OCI-LY7 (cell line): ENCODE results near the gene PRR5L. TPM values are rescaled to one million over a fixed set of nuclear protein-coding genes. Genes with fewer than 3 reads are reported as not detected.

ENCODE experiments used
- BruUV-seq: library from RNA; stranded (reverse); fragments of 400-500 nt; replicated peaks from 2 replicates; lab custom pipeline; 2021; lab: Mats Ljungman, UMichigan
- CTCF ChIA-PET: fragments of 300-600 bp; sonication (Branson Sonifier 250); formaldehyde crosslinking; loops from one replicate; lab custom pipeline; 2022; ENCODE audit warnings: antibody characterized with exemption; ENCODE audit not compliant: unreplicated experiment; lab: Charles Lee
- POLR2A ChIA-PET: fragments of 300-600 bp; sonication (Branson Sonifier 250); formaldehyde crosslinking; loops from one replicate; lab custom pipeline; 2022; ENCODE audit warnings: antibody characterized with exemption; lab: Charles Lee
- DNase-seq: peaks from one replicate; pipeline ENCODE4 v3.0.0-alpha.2; 2015; ENCODE audit warnings: low spot score
- H2AFZ ChIP-seq: fragments of 200-600 bp; sonication (generic), shearing (Covaris generic); 2 replicates; pipeline ENCODE4 v1.6.1; 2014; ENCODE audit warnings: mild to moderate bottlenecking, antibody characterized with exemption, low read length, moderate library complexity
- H3K27ac ChIP-seq: fragments of 200-600 bp; sonication (generic); 2 replicates; pipeline ENCODE4 v1.5.1; 2014; ENCODE audit warnings: mixed run types, low read depth, mild to moderate bottlenecking, moderate library complexity, low read length, inconsistent platforms; ENCODE audit not compliant: poor library complexity, severe bottlenecking
- H3K36me3 ChIP-seq: fragments of 200-600 bp; sonication (generic); 2 replicates; pipeline ENCODE4 v1.6.1; 2014; ENCODE audit warnings: mild to moderate bottlenecking, antibody characterized with exemption, low read length, moderate library complexity, mixed read lengths; ENCODE audit not compliant: insufficient read depth
- H3K4me1 ChIP-seq: fragments of 200-600 bp; sonication (generic); 2 replicates; pipeline ENCODE4 v1.5.1; 2014; ENCODE audit warnings: mild to moderate bottlenecking, low read length; ENCODE audit not compliant: insufficient read depth, poor library complexity, severe bottlenecking
- H3K4me2 ChIP-seq: fragments of 200-600 bp; sonication (generic); 2 replicates; pipeline ENCODE4 v1.6.1; 2014; ENCODE audit warnings: mild to moderate bottlenecking, low read length
- H3K4me3 ChIP-seq: fragments of 200-600 bp; sonication (generic); 2 replicates; pipeline ENCODE4 v1.5.1; 2014; ENCODE audit warnings: mild to moderate bottlenecking, low read depth, low read length; ENCODE audit not compliant: poor library complexity, severe bottlenecking
- H3K79me2 ChIP-seq: fragments of 200-600 bp; sonication (generic); 2 replicates; pipeline ENCODE4 v1.6.1; 2016; ENCODE audit warnings: low read depth, mild to moderate bottlenecking, low read length, moderate library complexity, mixed read lengths; ENCODE audit not compliant: insufficient read depth
- H3K9me2 ChIP-seq: fragments of 200-600 bp; sonication (generic); 2 replicates; pipeline ENCODE4 v1.6.1; 2016; ENCODE audit warnings: mild to moderate bottlenecking, low read length, mixed read lengths; ENCODE audit not compliant: insufficient read depth
- H3K9me3 ChIP-seq: fragments of 200-600 bp; sonication (generic); 2 replicates; pipeline ENCODE4 v1.6.1; 2014; ENCODE audit warnings: mild to moderate bottlenecking, mixed run types, low read length, mixed read lengths
- H4K20me1 ChIP-seq: fragments of 200-600 bp; sonication (generic); 2 replicates; pipeline ENCODE4 v1.6.1; 2014; ENCODE audit warnings: mild to moderate bottlenecking, antibody characterized with exemption, low read length, moderate library complexity, mixed read lengths; ENCODE audit not compliant: insufficient read depth
- EZH2phosphoT487 ChIP-seq: fragments of 200-600 bp; sonication (generic); IDR thresholded peaks from 2 replicates; pipeline ENCODE4 v1.6.1; 2018; ENCODE audit warnings: low read depth, borderline replicate concordance, mild to moderate bottlenecking, mixed run types, antibody characterized with exemption, low read length, moderate library complexity, mixed read lengths
- intact Hi-C: fragments of 100-400 bp; cut with micrococcal nuclease; formaldehyde crosslinking; loops from one replicate; pipeline ENCODE4 v1.10.0; 2022; ENCODE audit not compliant: unreplicated experiment
- total RNA-seq, 2 experiments: library from RNA; depleted of rRNA in 1 of 2; stranded (reverse); fragments of >200 nt in 1 of 2; shearing (Covaris generic) in 1 of 2; gene quantifications; 2 replicates each; pipeline ENCODE4 v1.2.3, GENCODE V29; 2014 to 2022
- TF ChIP-seq, protein P1 (sequence below): fragments of 200-600 bp; sonication (generic); conservative IDR thresholded peaks from 2 replicates; pipeline ENCODE4 v1.5.1; 2014; ENCODE audit warnings: mild to moderate bottlenecking, antibody characterized with exemption, low read length, moderate library complexity, mixed read lengths

The PRR5L gene
- total RNA-seq, 2 experiments from 2014 or later: not detected

DNA sequence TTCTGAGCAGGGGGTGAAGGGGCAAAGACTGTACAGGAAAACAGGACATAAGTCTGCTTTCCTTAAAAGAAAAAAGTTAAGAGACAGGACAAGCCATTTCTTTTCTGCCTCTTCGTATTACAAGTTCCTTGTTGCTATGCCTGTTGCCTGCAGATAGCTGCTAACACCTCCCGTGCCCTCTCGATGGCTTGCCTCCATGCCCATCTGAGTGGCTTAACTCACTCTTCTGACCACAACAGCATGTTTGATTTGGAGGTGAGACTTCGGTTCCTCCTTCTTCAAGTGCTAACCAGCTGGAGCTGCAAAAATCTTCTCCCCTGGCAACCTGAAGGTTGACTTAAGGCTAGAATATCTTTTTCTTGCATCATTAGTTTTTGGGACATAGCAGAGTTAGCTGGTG lies 103.1 kb downstream of the PRR5L start:
- no peak for DNase-seq
- no TSS peak for BruUV-seq
- H3K36me3 ChIP-seq: no peaks in the 10 kb centered on the region
- no peaks in the 10 kb centered on the region for H3K9me3 ChIP-seq
- H2AFZ ChIP-seq: no peak overlapping the region
- no peak overlapping the region for H3K4me3 ChIP-seq
- no peaks in the 10 kb centered on the region for H4K20me1 ChIP-seq
- TF ChIP-seq EZH2phosphoT487: no peak
- TF ChIP-seq, protein P1, sequence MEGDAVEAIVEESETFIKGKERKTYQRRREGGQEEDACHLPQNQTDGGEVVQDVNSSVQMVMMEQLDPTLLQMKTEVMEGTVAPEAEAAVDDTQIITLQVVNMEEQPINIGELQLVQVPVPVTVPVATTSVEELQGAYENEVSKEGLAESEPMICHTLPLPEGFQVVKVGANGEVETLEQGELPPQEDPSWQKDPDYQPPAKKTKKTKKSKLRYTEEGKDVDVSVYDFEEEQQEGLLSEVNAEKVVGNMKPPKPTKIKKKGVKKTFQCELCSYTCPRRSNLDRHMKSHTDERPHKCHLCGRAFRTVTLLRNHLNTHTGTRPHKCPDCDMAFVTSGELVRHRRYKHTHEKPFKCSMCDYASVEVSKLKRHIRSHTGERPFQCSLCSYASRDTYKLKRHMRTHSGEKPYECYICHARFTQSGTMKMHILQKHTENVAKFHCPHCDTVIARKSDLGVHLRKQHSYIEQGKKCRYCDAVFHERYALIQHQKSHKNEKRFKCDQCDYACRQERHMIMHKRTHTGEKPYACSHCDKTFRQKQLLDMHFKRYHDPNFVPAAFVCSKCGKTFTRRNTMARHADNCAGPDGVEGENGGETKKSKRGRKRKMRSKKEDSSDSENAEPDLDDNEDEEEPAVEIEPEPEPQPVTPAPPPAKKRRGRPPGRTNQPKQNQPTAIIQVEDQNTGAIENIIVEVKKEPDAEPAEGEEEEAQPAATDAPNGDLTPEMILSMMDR: no peak
- ChIA-PET CTCF (no interaction called here), POLR2A (interaction anchor here (0.7 kb wide), 1 partner anchor 11 kb away, joined by 4 read pairs; no protein-coding TSS in a partner anchor)
- peaks cover 11% of the 10 kb centered on the region for H3K4me1 ChIP-seq
- H3K9me2 ChIP-seq: no peaks in the 10 kb centered on the region
- H3K4me2 ChIP-seq: no peak overlapping the region
- intact Hi-C loops: no loop called here
- no peak overlapping the region for H3K27ac ChIP-seq
- H3K79me2 ChIP-seq: no peaks in the 10 kb centered on the region

DNA sequence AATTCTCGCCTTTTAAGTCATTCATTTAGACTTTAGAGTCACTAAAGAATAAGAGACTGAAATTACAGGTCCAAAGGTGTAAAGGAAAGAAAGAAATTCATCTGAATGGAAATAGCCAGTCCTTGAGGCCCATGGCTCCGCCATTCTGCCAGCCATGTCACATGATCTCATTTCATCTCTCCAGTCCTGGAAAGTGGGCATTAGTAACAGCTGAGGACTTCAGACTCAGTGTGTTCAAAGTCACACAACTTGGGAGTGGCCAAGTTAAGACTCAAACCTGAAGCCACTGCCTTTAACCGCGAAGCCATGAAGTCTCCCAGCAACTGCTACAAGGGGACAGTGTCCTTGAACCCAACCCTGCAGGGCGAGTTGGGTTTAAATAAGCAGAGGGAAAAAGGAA lies 103.7 kb downstream of the PRR5L start:
- intact Hi-C loops: no loop called here
- H3K9me2 ChIP-seq: no peaks in the 10 kb centered on the region
- H3K27ac ChIP-seq: no peak overlapping the region
- H3K4me1 ChIP-seq: peaks cover 11% of the 10 kb centered on the region
- no peaks in the 10 kb centered on the region for H3K36me3 ChIP-seq
- CTCF ChIA-PET: no interaction called here
- H4K20me1 ChIP-seq: no peaks in the 10 kb centered on the region
- DNase-seq: no peak
- TF ChIP-seq, protein P1: no peak
- no peak for TF ChIP-seq EZH2phosphoT487
- no peak overlapping the region for H3K4me2 ChIP-seq
- H2AFZ ChIP-seq: no peak overlapping the region
- BruUV-seq: no TSS peak
- H3K79me2 ChIP-seq: no peaks in the 10 kb centered on the region
- no peaks in the 10 kb centered on the region for H3K9me3 ChIP-seq
- POLR2A ChIA-PET: interaction anchor here (1.0 to 1.4 kb wide), 2 partner anchors 11 to 20 kb away, joined by 3 read pairs; no protein-coding TSS in a partner anchor
- no peak overlapping the region for H3K4me3 ChIP-seq

DNA sequence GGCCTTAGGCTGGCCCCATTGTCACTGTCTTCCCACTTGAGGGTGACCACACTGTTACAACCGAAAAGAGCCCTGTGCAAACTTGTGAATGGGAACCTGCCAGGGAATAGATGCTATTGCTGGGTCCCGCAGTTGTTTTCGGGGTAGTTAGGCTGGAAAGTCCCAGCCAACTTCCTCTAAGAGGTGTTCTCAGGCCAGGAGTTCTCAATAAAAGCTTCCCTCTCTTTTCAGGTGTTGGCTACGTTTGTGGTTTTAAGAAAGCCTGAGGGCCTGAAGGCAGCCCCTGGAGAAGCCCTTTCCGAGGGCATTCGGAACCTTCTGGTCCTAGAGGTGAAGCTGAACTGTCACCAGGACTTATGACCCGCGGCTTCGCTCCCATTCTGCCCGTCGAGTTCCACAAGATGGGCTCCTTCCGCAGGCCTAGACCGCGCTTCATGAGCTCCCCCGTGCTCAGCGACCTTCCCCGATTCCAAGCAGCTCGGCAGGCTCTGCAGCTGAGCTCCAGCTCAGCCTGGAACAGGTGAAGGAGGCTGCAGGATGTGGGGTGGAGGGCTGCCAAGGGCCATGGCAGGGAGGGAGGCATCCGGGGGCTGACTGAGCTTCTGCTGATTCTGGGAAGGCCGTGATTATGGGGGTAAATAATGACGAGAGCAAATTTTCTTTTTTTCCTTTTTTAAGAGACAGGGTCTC lies 104.8 kb downstream of the PRR5L start:
- POLR2A ChIA-PET: interaction anchor here (0.9 to 1.4 kb wide), 3 partner anchors 10 to 19 kb away, joined by 3 to 4 read pairs (median 3); no protein-coding TSS in a partner anchor
- Histone ChIP-seq H3K36me3 (no peaks in the 10 kb centered on the region), H2AFZ (peak overlapping the region; percentile 81)

More for the DNA sequence above, 104.8 kb downstream of the PRR5L start:
- no peak overlapping the region for H3K4me3 ChIP-seq
- intact Hi-C loops: no loop called here
- no TSS peak for BruUV-seq
- TF ChIP-seq, protein P1: no peak
- TF ChIP-seq EZH2phosphoT487: no peak
- CTCF ChIA-PET: interaction anchor here (0.5 kb wide), 1 partner anchor 41 kb away, joined by 5 read pairs; no protein-coding TSS in a partner anchor
- no peaks in the 10 kb centered on the region for H3K9me2 ChIP-seq
- H3K79me2 ChIP-seq: no peaks in the 10 kb centered on the region
- H3K9me3 ChIP-seq: no peaks in the 10 kb centered on the region
- H3K27ac ChIP-seq: no peak overlapping the region
- no peak overlapping the region for H3K4me2 ChIP-seq
- DNase-seq: no peak
- no peaks in the 10 kb centered on the region for H4K20me1 ChIP-seq
- H3K4me1 ChIP-seq: peaks cover 11% of the 10 kb centered on the region
